GM19099 (cell line): Measurements from ENCODE around the gene KRTAP10-6.
"Not testable (repeated sequence)": the region's sequence is repeated elsewhere in the genome, so short reads cannot be mapped to it uniquely, and the experiment has no call there.

Experiments used
- POLR2A ChIP-seq: IDR thresholded peaks from 3 replicates; pipeline ENCODE4 v1.6.1; 2011; ENCODE audit warnings: low read depth; ENCODE audit not compliant: insufficient read length; ENCODE audit errors: extremely low read depth

Gene KRTAP10-6

DNA sequence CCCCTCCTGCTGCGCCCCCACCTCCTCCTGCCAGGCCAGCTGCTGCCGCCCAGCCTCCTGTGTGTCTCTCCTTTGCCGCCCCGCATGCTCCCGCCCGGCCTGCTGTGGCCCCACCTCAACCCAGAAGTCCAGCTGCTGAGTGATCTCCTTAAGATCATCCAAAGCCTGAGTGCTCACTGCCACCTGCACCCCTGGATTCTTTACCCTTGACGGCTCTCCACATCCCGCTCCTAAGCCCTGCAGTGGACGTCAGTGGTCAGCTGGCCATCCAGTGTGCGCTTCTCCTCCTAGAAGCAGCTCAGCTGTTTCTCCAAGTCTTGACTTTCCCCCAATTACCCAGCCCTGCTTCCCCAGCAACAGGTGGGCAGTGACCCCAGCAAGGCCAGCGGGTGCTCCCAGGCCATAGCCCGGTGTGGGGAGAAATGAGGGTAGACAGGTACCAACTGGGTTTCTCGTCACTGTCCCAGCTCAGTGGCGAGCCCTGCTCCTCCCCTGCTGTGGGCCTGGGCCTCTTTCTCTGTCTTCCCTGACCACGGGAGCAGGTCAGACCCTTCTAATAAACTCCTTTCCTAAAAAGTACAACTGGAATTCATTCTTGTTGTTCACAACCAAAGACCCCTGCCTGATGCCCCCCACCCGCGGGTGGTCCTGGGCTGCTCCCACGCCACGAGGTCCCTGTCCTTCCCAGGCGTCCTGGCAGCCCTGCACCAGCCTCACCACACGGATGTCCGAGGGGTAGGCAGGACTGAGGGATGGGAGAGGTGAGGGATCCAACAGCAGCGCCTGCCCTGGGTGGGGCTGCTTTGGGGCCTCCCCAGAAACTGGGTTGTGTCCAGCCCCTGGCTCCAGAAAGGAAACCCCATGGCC, 9.5 kb upstream of the KRTAP10-6 start:
- no peak for TF ChIP-seq POLR2A

DNA sequence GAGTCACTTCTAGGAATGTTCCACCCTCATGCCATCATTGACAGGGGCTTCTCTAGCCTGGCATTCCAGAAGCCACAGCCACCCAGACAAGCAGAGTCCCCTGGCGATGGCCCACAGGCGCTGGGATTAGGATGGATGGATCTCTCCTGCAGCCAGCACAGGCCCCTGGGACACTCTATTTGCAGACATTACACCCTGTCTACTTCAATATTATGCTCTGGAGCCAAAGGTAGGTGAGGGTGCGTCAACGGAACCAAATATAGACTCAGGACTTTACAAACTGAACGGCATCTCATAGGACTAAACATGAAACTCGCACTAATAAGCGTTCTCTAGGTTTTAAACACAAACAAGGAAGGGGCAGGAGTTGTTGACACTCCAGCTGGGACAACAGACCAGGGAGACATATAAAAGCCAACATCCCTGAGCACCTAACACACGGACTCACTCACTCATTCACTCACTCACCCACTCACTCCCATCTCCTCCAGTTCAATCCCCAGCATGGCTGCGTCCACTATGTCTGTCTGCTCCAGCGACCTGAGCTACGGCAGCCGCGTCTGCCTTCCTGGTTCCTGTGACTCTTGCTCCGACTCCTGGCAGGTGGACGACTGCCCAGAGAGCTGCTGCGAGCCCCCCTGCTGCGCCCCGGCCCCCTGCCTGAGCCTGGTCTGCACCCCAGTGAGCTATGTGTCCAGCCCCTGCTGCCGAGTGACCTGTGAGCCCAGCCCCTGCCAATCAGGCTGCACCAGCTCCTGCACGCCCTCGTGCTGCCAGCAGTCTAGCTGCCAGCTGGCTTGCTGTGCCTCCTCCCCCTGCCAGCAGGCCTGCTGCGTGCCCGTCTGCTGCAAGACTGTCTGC, 8.0 kb upstream of the KRTAP10-6 start, which contains the start of gene KRTAP10-7:
TSS of gene KRTAP10-7 (plus strand) at position 480 of the 861 bp plus-strand sequence. CDS start at position 505, 25 bp downstream.
- not testable (repeated sequence) for TF ChIP-seq POLR2A

DNA sequence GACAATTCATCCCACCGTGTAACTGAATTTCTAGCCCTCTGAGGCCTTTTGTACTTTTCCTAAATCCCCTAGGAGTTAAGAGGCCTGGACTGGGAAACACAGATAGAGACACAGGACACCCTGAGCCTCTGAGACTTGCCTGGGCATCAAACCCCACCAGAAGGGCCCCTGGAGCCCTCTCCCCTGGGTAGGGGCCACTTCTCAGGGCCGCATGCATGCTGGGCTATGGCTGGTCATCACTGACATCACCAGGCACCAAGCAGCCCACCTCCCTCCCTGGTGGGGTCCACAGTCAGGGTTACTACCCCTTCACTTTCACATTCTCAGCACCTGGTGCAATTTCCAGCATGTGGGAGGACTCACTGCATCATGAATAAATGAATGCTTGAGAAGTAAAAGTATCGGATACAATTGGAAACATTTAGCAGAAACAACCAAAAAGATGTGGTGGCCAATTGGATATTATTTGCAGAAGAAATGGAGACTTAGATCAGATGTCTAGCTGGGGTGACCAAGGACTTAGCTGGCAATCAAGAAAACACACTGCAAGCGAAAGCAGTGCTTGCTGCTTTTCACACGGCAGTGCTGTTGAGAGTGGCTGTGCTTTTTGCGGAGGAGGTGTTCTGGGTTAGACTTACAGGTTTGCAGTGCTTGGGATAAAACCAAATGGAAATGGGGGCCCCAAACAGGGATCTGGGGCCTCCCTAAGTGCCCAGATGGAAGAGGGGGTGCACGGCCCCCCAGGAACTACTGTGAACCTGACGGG, 7.1 kb upstream of the KRTAP10-6 start:
- no peak for TF ChIP-seq POLR2A

DNA sequence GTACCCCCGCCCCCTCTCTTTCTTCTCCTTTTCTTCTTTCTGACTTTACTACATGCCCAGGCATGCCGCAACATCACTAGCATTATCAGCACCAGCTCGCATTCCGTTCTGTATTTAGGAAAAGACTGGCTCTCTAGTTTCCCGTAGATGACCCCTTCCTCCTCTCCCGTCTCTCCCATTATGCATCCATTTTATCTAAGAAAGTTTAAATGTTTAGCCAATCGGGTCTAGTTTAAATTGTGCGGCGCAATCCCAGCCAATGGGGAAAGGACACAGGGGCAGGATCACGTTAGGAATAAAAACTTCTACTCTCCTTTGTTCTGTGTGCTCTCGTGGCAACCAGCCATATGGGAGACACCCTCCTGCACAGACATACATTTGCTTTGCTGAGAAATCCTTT, 5.8 kb upstream of the KRTAP10-6 start:
- no peak for TF ChIP-seq POLR2A

DNA sequence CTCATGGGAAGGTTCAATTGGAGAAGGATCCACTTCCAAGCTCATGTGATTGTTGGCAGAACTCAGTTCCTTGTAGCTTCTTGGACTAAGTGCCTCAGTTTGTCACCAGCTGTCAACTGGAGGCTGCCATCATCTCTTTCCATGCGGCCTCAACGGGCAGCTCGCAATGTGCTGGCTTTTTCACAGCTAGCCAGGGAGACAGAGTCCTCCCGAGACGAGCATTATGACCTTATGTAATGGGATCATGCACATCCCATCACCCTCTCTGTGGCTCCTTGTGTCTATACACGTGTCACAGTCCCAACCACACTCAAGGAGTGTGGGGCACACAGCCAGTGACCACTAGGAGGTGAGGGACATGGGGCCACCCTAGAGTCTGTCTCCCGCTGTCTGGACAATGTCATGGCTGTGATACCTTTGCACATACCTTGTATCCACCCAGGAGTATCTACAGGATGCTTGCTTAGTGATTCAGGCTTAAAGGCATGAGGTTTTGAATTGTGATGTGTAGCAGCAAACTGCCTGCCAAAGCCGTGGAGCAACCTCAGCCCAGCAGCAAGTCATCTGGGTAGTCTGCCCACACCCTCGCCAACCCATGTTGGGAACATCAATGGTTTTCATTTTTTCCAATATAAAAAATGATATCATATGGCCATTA, 3.9 kb upstream of the KRTAP10-6 start:
- no peak for TF ChIP-seq POLR2A

DNA sequence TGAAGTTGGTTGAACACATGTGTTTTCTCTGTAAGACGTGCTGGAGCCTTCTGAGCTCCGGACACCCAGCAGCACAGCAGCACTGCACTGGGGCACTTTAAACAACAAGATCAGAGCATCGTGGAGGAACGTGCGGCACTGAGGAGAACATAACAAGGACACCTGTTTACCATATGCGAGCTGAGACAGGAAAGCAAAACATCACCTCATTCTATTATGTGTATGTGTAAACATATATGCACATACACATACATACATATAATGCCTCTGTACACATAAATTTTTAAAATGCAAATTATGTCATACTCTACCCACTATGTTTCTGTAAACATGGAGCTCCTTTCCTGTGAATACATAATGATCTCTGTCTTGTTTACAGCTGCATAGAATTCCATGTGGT, 3.2 kb upstream of the KRTAP10-6 start:
- TF ChIP-seq POLR2A = no peak

DNA sequence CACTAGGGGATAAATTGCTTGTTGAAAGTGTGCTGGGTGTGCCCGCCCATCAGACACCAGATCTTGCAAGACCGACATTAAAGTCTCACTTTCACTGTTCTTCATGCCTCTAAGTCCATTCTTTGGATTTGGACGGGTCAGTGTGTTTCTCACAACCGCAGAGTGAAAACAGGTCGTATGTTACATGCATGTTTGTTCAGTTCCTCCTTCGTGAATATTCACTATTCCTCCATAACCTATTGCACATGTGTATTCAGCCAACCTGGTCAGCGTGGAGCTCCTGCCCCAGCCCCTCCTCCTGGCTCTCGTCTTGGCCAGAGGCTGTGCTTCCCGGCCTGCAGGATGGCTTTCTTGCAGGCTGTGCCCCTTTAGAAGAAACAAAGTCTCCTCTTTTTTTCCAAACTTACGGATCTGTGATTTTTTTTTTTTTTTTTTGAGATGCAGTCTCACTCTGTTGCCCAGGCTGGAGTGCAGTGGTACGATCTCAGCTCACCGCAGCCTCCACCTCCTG, 2.2 kb upstream of the KRTAP10-6 start:
- no peak for TF ChIP-seq POLR2A

DNA sequence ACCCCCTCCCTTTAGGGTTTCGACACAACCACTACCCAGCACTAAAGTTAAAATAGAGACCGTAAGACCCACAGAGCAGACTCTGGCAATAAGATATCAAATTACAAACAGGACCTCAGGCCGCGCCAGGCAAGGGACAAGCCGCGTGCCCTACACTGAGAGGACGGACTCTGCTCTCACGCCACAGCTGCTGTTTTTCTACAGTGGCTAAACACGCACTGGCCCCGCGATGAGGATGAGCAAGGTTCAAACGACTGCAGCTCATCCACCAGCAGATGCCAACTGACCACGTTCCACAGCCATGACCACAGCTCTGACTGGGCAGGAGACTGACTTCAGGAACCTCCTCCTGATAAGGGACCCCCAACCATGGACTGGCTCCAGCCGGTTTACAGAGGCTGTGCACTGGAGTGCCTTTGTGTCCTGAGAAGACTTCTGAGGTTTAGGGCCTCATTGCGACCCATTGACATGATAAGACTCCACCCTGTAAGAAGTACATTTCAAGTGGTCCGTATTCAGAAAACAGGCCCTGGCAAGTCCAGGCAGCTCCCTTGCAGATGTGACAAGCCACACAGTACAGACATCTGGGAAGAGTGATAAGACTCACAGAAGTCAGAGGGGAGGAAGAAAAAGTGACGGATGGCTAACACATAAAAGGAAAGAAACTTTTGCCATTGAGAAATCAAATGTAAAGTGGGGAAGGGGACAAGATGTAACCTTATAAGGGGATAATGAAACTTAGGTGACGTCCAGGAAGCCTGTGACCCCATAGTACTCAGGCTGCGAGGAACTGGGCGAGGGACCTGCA, 1.5 kb upstream of the KRTAP10-6 start:
- no peak for TF ChIP-seq POLR2A

DNA sequence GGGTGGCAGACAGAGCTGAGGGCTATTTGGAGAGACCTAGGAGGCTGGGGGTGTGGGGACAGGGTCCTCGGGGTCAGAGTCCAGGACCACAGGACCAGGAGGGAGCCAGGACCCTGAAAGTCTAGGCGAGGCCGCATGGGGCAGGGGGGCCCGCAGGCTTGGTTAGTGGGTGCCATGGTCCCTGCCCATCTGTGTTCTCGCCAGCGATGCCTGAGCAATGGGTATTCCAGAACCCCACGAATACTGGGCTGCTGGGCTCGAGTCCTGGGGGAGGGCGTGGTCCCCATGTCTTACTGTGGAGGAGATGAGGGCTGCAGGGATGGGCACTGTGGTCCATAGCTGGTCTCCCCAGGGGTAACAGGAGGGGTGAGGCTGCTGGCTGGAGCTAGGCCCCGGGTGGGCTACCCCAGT, 2.0 kb downstream of the KRTAP10-6 start:
- TF ChIP-seq POLR2A = no peak

DNA sequence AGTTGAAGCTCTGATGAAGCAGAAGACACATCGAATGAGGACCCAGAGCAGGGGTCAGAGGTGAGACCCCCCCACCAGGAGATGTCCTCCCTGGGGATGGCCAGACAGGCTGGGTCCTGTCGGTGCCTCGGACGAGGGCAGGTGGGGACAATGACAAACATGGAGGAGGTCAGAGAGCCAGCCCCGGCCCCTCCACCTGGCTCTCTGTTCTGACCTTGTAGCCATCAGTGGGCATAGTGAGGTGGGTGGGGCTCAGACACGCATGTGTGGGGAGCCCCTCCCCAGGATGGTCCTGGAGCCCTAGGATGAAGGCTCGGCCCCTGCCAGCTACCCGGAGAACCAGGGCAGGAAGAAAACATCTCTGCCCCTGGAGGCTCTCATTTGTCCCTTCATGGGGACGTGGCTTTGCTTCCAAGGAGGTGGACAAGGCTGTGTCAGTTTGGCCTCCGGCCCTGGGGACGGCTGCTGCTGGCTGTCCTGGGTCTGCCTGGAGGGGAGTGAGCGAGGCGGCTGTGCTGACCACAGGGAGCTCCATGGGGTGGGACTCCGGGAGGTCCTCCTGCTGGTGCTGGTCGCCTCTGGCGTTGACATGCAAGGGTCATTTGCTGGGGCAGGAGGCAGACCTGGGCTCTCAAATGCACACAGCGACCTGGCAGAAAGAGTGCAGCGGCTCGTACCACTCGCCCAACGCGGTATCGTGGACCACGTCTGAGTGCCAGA, 2.6 kb downstream of the KRTAP10-6 start:
- TF ChIP-seq POLR2A = no peak

DNA sequence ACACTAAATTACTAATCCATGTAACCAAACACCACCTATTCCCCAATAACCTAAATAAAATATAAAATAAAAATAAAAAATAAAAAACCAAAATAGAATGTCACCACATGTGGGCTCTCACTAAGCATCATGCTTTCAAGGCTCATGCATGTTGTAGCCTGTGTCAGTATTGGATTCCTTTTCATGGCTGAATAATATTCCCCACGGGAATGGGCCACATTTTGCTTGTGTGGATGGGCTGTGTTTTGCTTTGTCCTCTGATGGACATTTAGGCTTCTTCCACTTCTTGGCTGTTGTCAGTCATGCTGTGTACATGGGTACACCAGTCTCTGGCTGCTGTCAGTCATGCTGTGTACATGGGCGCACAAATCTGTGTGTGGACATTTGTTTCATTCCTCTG, 3.2 kb downstream of the KRTAP10-6 start:
- TF ChIP-seq POLR2A = no peak

DNA sequence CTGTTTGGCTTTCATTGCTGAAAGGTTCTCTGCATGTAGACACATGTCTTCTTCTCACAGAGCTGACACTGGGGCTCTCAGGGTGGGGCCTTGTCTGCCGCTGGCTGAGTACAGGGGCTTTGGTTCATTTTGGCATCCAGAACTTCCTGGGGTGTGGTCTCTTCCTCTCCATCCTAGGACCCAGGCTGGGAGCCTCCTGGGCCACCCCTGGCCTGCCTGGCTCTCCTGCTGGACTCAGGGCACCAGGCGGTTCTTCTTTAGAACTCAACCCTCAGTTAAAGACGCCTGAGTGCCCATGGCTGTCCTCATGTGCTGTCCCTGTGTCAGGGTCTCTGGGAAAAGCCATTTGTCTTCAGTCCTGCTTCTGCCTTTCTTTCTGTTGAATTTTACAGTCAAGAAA, 6.4 kb downstream of the KRTAP10-6 start:
- no peak for TF ChIP-seq POLR2A

DNA sequence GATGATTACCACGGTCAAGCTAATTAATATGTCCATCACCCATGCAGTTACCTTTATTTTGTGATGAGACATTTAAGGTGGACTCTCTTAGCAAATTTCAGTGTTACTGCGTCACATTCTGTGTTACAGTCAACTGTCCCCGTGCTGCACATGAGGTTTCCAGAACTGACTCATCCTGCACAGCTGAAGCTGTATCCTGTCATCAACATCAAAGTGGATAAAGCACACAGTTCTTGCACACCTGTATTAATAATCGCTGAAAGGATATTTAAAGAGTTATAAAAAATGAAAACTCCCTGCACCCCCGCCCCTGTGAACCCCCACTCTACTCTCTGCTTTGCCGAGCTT, 8.5 kb downstream of the KRTAP10-6 start:
- TF ChIP-seq POLR2A = no peak
